Activated CD4-positive, CD25-positive, alpha-beta regulatory T cell (primary cell): ENCODE data around the gene CLDN6.

ENCODE experiments used
- DNase-seq, 4 experiments: peaks; one replicate each; lab custom pipeline; 2025; lab: John Stamatoyannopoulos, UW

Gene CLDN6

GRCh38 chr16:3013998-3014690 is 3.8 kb downstream of the CLDN6 start:
- no peak for DNase-seq

DNA sequence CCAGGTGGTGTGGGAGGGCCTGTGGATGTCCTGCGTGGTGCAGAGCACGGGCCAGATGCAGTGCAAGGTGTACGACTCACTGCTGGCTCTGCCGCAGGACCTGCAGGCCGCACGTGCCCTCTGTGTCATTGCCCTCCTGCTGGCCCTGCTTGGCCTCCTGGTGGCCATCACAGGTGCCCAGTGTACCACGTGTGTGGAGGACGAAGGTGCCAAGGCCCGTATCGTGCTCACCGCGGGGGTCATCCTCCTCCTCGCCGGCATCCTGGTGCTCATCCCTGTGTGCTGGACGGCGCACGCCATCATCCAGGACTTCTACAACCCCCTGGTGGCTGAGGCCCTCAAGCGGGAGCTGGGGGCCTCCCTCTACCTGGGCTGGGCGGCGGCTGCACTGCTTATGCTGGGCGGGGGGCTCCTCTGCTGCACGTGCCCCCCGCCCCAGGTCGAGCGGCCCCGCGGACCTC is 4.5 kb downstream of the CLDN6 start:
- DNase-seq: no peak

DNA sequence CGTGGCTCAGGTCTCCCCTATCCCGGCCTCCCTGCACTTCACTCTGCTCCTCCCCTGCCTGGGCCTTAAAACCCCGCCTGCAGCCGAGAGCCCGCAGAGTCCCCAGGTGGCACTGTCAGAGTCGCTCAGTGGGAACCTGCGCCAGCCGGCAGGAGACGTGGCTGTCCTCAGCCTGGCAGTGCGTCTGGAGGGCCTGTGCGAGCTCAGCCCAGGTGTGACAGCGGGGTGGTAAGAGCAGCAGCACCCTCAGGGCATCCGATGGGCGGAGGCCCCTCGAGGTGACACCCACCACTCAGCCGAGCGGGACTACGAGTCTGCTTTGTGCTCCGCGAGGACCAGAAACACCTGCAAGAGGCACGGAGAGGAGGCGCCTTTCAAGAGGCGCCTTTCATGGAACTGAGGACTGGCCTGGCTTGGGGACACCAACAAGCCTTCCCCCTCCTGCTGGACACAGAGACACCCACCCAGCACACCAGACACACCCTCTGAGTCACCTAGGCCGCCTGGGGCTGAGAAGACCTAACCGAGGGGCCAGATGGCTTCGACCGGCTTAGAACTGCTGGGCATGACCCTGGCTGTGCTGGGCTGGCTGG is 5.1 kb downstream of the CLDN6 start, which contains the start of gene CLDN9:
TSS of gene CLDN9 (plus strand) at position 96 of the 593 bp plus-strand sequence. CDS start at position 536, 440 bp downstream.
- no peak for DNase-seq

DNA sequence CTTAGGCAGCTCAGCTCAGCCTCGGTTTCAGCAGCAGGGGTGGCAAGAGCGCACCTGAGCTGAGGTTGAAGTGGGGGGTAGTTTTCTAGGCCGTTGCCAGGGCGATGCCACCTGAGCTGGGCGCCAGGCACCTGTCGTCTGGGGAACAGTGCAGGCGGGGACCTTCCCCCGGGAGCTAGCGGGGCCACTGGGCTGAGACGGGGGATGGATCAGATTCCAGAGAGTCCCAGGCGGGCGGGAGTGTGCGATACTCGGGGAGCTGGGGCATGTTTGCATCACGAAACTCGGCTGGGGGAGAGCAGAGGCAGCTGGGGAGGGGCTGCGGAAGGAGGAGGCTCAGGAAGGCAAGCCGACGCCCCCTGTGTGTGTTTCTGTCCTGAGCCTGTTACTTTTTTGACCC is 5.7 kb downstream of the CLDN6 start:
- no peak for DNase-seq

GRCh38 chr16:3010510-3010909 is 7.5 kb downstream of the CLDN6 start:
- no peak for DNase-seq

DNA sequence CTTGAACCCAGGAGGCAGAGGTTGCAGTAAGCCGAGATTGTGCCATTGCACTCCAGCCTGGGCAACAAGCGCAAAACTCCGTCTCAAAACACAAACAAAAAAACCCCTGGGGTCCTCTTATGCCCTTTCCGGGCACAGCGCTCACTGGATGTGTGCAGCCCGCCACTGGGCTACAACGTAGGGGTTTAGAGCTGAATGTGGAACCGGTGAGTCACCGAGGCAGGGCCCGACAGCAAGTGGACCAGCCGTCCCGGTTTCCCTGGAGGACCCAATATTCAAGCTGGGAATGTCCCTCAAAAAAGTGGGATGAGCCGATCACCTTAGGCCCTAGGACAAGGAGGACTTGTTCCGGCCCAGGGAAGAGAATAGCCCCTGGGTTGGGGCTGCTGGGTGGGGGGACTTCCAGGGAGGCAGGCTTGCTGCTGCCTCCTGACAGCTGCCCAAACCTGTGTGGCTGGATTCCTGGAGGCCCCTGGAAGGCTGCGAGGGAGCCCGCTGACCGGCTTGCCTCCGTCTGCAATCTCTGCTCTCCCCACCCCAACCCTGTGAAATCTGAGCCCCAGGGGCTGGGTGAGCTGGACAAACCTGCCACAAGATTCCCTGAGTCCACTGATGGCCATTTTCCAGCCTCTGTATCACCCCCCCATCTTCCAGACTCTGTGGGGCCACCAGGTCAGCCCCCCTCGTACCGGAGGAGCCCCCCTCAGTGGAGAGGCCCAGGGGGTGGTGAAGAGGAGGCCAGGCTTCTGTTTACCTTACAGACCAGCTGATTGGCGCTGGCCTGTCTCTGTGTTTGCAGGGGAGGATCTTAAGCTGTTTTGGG is 8.2 kb downstream of the CLDN6 start:
- no peak for DNase-seq

DNA sequence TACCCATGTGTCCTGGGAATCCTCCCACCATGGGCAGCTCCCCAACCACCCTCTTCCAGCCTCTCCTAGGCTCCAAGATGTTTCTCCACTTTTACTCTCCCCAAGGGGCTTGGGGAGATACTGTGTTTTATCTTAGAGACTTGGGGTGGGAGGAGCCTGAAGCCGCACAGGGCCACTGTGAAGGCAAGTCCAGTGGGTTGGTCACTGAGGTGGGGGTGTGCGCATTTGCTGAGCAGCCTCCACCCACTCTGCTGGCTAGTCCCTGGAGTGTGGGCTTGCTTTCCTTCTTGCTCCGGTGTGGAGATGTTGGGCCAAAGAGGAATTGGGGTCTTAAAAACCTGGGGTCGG is 9.3 kb downstream of the CLDN6 start:
- DNase-seq: no peak

DNA sequence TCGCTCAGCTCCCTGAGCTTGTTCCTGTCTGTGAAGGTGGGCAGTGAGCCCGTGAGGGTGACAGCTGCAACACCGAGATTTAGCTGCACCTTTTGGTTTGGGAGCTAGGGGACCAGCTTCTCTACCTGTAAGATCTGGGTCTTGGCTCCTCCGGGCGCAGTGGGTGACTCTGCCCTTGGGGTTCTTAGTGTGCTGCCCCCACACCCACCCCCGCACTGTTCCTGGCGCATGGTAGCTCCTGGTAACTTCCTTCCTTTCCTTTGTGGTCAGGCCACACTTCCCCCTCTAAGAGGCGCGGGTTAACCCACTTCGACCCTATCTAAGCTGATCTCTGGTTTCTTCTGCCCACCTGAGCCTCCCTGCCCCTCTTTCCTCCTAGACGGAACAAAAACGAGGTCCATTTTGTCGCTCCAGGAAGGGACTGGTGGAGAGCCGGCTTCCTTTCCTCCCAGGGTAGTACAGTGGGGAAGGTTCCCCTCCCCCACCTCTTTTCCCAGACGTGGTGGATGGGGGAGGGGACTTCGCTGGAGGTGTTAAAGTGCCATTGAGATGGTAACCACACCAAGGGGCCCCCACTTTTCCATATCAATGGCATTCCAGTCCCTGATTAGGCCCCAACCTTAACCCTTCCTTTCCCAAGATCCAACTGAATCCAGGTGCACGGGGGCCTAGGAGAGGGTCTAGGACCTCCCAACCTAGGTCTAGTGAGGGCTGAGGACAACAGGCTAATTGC is 9.9 kb downstream of the CLDN6 start:
- DNase-seq: no peak

GRCh38 chr16:3007059-3007956 is 10.7 kb downstream of the CLDN6 start:
- no peak for DNase-seq

- no peak for DNase-seq
Measured at GRCh38 chr16:3004781-3005284, 13.2 kb downstream of the CLDN6 start.

- no peak for DNase-seq
Measured at GRCh38 chr16:3004319-3004718, 13.7 kb downstream of the CLDN6 start.

DNA sequence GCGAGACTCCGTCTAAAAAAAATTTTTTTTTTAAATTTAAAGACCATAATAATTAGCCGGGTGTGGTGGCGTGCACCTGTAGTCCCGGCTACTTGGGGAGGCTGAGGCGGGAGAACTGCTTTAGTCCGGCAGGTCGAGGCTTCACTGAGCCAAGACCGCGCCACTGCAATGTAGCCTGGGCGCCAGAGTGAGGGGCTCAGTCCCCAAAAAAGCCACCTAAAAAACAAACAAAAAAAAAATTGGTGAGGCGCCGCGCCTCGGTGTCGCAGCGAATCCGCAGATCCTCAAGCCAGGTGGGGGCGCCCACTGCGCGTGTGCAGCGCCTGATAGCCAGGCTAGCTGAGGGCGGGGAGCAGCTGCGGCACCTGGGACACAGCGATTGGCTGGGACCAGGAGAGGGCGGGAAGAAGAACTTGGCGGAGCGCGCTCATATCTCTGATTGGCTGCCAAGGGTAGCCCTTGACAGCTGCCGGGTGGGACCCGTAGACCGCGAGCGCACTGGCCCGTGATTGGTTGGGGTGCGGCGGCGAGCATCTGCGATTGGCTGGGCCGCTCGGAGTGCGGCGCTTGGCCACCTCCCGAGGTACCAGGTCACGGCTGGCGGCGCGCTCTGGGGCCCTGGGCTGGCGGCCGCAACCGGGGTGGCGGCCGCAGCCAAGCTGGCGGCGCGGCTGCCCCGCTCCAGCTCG is 14.3 kb downstream of the CLDN6 start:
- peak; percentile 84 to 93 (median 88) for DNase-seq

DNA sequence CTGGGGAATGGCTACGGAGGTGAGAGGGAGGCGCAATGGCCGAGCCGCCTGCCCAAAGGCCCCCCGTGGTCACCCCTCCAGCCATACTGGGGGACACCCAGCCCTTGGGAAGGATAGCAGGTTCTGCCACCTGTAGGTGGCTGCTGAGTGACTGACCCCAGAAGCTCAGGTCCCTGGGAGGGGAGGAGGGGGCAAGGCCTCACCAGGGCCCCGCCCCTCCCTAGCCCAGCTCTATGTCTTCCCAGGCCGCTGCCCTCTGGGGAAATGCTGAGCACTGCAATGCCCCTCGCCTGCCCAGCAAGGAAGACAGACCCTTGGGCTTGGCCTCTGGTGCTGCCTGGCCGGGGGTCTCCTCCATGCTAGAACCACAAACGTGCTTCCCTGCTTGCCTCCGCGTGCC is 16.7 kb downstream of the CLDN6 start:
- DNase-seq: no peak

DNA sequence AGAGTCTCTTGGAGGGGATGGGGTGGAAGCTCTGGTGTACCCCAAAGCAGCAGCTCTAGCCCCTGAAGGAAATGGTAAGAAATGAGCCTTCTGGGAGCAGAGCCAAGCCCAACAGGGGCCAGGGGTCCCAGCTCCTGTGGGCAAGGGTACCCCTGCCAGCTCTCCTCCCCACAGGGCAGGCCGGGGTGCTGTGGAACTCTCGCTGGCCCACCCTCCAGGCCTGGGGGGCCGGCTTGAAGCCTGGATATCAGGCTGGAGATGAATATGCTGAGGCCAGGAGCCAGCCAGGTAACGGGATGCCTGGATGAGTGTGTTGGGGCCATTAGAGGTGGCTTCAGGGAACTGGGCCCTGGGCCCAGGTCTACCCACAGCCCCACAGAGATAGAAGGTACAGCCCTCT is 17.4 kb downstream of the CLDN6 start:
- DNase-seq: no peak

- no peak for DNase-seq
Measured at GRCh38 chr16:2999929-3000328, 18.1 kb downstream of the CLDN6 start.

- no peak for DNase-seq
Measured at GRCh38 chr16:2996298-2996697, 21.7 kb downstream of the CLDN6 start.

- no peak for DNase-seq
Measured at GRCh38 chr16:2992383-2993081, 25.5 kb downstream of the CLDN6 start.

- no peak for DNase-seq
Measured at GRCh38 chr16:2991566-2992261, 26.3 kb downstream of the CLDN6 start.

DNA sequence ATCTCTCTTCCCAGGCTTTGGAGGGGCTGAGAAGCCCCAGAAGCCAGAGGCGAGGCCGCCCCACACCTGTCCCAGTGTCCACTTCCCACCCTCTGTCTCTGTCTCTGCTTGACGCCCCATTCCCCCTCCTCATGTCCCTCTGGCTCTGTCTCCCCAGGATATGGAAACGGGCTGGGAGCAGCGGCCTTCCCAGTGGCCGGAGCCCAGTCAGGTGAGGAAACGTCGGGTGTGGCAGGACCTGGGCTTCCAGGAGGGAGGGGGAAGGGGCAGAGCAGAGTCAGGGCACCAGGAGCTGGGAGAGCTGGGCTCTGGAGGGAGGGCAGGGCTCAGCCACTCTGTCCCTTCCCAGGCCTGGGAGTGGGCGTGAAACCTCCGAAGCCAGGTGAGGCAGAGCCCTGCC is 27.1 kb downstream of the CLDN6 start:
- no peak for DNase-seq
